GM18502 (cell line): Measurements from ENCODE around the gene HTR4.

Experiments
- ATAC-seq: cut with Tn5 transposase; IDR thresholded peaks from one replicate; pipeline ENCODE4 v1.9.1; 2021; ENCODE audit warnings: mild to moderate bottlenecking; ENCODE audit not compliant: unreplicated experiment, poor library complexity

Gene HTR4

DNA sequence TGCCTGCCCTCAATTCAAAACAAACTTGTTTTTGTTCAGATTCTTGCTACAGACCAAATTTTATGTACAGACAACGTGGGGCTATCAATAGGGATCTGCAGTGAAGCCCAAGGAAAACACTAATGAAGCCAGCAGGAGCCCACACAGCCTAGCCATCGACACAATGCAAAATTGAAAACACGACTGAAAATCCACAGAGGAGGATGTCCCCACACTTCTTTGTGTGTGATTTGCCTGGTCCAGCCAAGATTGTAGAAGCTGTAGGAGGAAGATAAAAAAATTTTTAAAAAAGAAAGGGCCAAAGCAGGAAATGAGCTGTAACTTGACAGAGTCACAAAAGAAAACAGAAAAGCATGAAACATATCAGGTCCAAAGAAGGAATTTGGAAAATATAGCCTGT, 34.8 kb downstream of the HTR4 start:
- no peak for ATAC-seq

DNA sequence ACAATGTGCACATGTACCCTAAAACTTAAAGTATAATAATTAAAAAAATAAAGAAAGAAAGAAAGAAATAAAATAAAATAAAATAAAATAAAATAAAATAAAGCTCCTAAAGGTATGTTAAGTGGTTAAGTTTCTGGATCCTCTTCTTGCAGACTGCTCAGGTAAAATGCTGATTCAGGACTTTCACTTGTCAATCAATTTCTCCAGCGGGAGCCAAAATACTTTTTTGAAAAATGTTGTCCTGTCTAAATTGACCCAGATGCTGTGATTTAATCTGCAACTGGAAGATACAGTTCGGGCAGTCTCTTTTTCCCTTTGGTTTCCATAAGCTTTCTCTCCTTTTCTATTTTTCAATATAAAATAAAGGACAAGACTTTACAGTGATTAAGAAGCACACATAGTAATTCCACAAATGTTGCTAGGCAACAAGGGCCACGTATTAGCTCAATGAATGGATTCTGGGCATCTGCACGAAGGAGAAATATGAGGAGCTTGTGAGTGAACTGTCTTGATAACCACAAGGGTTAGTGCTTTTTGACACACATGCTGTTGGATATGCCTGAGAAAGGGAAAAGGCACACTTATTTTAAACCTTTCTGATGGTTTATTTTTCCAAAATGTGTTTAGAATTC, 38.6 kb downstream of the HTR4 start:
- ATAC-seq = no peak

GRCh38 chr5:148607406-148607805, 46.9 kb downstream of the HTR4 start:
- no peak for ATAC-seq

DNA sequence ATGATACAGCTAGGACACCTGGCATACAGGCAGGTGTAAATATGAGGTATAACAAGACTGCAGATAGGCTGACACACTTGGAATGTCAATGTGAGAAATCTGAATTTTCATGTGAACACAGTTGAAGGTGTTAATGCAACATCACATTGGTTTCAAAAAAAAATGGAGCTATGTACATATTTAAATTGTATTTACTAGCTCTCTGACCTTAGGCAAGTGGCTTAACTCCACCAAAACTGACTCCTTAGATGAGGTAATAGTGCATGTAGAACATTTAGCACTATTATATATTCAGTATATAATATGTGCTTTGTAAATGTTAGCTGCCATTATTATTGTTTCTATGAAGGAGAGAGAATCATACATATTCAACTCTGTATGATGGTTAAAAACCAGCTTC, 48.0 kb downstream of the HTR4 start:
- ATAC-seq = no peak

DNA sequence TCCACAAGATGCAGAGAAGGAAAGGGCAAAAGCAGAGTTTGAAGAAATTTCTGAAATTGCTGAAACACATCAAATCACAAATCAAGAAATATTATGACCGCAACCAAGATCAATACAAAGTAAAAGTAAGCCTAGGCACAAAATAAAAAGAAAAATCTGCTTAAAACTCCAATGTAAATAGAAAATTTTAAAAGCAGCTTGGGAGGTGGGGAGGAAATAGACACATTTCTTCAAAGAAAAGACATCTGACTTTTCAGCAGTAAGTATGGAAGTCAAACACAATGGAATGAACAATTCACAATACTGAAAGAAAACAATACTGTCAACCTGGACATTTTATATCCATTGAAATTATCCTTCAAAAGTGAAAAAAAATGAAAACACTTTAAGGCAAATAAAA, 55.1 kb downstream of the HTR4 start:
- no peak for ATAC-seq

DNA sequence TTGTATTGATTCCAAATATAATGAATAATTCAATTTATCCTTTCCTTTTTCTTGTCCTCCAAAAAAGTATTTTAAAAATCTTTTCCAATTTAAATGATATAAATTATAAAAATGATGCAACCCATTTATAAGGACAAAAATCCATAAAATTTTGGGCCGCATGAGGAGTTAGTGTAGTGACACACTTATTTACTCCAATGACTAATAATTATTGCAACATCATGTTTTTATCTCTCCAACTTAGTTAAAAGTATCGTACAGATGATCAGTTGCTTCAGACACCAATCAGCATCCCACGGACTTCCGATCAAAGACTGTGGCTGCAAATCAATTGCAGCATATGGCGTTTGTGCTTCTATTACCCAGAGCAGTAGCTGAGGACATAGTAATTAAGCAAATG, 58.6 kb downstream of the HTR4 start:
- no peak for ATAC-seq

DNA sequence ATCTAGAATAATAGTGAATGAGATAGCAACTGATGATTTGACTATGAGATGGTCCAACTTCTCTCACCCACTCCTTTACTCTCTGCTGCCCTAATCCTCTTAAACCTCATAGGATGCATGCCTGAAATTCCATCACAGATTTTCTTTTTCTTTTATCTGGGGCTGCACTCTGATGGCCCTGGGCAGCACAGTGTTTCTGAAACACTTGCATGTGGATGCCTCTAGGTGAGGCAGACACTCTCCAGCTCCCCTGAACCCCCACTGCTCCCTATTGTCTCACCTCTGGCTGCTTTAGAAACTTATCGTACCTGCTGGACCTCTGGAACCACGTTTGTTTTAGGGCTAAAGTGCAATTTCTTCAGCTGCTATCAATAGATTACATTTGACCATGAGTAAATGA, 67.5 kb downstream of the HTR4 start:
- ATAC-seq = no peak

- ATAC-seq = no peak
These were observed 68.3 kb downstream of the HTR4 start for GRCh38 chr5:148585988-148586387.

DNA sequence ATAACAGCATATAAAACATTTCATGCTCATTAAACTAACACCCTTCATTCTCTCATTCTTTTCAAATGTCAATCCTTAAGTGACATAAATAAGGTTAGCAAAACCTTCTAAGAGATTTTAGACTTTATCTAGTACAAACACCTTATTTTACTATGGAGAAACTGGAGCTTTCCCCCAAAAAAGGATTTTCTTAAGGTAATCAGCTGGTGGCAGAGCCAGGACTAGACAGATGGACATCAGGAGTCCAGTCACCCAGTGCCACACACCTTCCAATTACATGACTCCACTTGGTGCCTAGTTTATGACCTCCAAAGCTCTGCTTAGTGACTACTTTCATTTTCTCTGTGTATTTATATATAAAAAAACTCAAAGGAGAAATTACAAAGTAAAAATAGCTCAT, 70.2 kb downstream of the HTR4 start:
- ATAC-seq = no peak

GRCh38 chr5:148583421-148583965, 70.8 kb downstream of the HTR4 start:
- ATAC-seq = no peak

GRCh38 chr5:148574167-148574566, 80.2 kb downstream of the HTR4 start:
- ATAC-seq = no peak

GRCh38 chr5:148573374-148573773, 81.0 kb downstream of the HTR4 start:
- no peak for ATAC-seq

GRCh38 chr5:148569948-148570347, 84.4 kb downstream of the HTR4 start:
- no peak for ATAC-seq

DNA sequence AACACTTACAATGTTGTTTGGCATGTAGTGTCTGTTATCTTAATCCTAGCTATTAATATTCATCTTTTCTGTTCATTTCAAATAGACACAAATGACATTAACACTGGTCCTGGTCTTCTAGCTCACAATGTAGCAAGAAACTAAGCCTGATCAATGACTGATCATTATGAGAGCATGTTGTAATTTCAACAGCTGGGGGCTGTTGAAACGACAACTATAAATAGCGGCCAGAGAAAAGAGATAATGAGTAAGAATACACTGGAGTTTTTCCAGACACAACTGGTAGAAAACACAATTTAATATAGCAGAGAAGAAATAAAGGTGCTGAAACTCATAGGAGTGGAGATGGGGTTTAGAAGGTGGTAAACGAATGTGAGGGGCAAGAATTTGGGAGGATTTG, 89.2 kb downstream of the HTR4 start:
- ATAC-seq = no peak

DNA sequence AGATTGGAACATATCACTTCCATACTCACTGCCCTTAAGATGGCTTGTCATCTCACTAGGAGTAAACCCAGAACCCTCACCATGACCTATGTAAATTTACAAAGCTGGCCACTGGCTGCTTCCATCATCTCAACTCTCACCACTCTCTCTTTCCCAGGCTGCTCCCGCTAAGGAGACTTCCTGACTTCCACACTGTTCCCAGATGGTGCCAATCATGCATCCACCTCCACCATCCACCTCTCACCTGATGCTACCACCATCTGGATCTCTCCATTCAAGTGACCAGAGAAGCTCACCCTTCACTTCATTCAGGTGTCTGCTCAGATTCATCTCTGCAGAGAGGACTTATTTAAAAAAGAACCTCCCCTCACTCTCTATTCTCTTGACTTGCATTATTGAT, 91.3 kb downstream of the HTR4 start:
- no peak for ATAC-seq

DNA sequence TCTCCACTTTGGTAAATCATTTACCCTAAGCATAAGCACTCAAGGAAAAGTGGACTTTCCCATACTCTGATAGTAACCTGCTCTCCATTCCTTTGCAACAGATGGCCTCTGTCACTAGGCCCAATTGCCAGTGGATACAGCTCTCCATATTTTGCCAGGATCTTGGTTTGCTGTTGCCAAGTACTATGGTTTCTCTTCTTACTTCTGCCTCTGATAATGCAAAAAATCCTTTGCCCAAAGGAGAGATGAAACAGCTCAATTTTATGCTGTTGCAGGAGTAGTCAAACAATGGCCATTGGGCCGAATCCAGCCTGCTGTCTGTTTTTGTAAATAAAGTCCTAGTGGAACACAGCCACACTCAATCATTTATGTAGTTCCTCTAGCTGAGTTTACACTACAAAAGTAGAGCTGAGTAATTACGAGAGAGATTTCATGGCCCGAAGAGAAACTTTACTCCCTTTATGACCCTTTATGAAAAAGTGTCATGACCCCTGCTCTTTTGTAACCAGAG, 92.5 kb downstream of the HTR4 start:
- ATAC-seq = no peak

DNA sequence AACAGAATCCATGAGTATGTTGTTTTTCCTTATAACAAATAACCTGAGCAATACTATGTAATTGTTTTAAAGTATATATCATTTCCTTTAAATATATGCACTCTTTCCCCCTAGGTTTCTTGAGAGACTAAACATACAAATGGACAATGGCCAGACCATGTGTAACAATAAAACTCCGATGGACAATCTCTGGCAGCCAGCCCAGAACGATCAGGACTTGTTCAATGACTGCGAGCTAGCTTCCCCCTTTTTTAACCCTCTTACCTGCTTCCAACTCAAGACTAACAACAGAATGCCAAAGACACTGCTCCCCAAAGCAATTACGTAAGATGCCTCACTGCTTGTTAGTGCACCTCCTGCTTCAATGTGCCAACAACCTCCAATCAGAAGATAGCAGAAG, 94.9 kb downstream of the HTR4 start:
- no peak for ATAC-seq

DNA sequence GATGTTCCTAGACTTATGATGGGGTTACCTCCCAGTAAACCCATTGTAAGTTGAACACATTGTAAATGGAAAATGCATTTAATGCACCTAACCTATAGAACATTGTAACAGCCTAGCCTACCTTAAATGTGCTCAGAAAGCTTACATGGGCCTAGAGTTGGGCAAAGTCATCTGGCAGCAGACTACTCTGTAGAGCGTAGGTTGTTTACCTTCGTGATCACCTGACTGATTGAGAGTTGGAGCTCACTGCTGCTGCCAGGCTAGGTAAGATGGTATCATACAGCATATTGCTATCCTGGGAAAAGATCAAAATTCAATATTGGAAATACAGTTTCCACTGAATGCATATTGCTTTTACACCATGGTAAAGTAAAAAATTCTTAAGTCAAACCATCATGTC, 95.4 kb downstream of the HTR4 start:
- ATAC-seq = no peak

DNA sequence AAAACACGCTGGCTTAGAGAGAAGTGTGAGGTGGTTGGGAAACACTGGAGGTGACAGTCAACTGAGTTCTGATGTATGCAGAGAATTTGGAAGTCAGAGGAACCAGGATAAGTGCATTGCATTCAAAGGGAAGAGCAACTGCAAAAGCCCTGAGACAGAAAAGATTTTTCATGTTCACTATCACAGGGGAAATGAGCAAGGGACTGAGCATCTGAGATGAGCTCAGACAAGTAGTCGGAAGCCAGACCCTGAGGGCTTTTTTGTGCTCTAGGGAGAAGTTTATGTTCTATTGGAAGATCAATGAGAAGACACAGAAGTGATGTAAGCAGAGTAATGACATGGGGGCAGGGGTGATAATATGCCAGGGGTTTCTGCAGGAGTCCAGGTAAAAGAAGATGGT, 97.5 kb downstream of the HTR4 start:
- ATAC-seq = no peak

DNA sequence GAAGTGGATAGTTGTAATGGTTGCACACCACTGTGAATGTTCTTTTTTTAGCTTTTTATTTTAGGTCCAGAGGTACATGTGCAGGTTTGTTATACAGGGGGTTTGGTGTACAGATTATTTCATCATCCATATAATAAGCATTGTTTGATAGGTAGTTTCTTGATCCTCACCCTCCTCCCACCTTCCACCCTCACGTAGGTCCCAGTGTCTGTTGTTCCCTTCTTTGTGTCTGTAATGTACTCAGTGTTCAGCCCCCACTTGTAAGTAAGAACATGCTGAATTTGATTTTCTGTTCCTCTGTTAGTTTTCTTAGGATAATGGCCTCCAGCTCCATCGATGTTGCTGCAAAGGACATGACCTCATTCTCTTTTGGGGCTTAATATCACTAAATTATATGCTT, 99.7 kb downstream of the HTR4 start:
- no peak for ATAC-seq

- no peak for ATAC-seq
These were observed 110.6 kb downstream of the HTR4 start for GRCh38 chr5:148543727-148544126.

DNA sequence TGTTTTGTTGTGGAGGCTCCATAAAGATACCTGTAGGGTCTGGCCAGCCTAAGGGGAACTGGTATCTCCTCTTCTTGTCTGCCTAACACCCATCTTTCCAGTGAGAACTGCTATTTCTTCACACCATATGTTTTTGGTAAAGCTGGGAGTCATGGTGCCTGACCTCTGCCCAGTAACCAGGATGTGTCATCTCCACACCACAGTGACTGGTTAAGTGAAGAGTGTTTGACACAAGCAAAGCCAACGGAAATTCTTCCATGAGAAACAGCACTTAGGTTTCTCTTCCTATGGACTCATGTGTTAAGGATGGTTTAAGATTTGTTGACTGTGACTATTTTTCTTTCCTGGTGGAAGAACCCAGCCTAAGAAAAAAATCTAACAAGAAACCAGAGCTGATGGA, 111.5 kb downstream of the HTR4 start:
- ATAC-seq = no peak
